GM21423 (cell line): ENCODE data around the gene ST6GAL2.

Experiments used
- ATAC-seq: cut with Tn5 transposase; IDR thresholded peaks from one replicate; pipeline ENCODE4 v1.9.1; 2021; ENCODE audit warnings: mild to moderate bottlenecking, moderate library complexity; ENCODE audit not compliant: unreplicated experiment

Gene ST6GAL2

DNA sequence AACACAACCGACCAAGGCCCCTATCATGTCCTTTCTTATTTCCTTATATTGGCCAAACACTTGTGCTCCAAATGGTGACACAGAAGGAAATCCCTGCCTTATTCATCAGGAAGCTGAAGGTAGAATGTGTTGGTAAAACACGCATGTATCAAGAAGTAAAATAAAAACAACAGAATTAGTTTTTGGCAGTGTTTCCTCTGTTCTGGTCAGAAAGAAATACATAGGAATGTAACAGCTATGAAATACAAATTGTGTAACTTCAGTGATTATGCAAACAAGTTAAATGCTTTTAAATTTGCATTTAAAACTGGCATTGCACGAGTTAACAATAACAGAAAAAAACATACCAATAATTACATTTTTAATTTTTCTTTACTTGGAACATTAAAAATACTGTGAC, 19.3 kb downstream of the ST6GAL2 start:
- ATAC-seq: no peak

DNA sequence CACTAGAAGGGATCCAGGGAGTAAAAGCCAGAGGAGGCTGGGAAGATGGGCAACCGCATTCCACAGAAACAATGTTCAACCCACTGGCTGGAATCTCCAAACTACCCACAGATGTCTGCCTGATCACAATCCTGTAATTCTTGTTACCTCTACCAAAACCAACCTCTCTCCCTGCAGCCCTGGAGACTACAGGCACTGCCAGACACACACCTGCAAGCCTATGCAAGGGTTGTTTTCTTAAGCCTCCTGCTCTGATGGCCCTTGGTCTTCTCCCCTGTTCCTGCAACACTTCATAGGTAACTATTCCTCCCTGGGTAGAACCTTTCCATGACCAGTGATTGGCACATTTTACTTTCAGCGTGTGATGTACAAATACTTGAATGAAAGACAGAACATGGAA, 21.9 kb downstream of the ST6GAL2 start:
- no peak for ATAC-seq

DNA sequence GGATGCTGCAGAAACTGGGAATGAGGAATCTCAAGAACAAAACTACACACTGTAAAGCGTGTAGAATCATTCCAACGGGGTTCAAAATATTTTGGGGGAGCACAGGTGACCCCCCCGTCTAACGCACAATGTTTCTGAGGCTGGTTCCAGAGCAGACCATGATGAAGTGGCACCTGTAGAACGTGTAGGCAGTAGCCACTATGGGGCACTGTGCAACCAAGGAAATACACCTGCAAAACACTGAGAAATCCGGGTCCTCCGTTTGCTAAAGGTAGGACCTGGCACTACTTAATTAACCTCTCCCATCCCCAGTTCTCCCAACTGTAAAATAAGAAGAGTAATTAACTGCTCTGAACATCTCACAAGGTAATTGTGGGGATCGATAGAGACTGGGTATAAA, 22.6 kb downstream of the ST6GAL2 start:
- ATAC-seq: no peak

DNA sequence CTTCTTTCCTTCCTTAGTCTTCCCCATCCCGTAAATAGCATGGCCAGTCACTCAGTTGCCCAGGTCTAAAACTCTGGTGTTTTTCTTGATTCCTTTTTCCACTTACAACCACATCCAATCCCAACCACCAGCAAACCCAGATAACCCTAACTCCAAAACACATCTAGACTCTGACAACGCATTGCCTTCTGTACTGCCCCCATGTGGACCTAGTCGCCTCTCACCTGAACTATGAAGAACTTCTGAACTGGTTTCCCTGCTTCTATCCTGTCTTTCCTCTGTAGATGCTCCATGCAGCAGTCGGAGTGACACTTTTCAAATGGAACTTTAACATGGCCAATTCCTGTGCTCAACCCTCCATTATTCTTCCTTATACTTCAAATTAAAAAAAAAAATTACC, 26.5 kb downstream of the ST6GAL2 start:
- no peak for ATAC-seq

- ATAC-seq: no peak
Observed at GRCh38 chr2:106858810-106859209, 27.2 kb downstream of the ST6GAL2 start.

DNA sequence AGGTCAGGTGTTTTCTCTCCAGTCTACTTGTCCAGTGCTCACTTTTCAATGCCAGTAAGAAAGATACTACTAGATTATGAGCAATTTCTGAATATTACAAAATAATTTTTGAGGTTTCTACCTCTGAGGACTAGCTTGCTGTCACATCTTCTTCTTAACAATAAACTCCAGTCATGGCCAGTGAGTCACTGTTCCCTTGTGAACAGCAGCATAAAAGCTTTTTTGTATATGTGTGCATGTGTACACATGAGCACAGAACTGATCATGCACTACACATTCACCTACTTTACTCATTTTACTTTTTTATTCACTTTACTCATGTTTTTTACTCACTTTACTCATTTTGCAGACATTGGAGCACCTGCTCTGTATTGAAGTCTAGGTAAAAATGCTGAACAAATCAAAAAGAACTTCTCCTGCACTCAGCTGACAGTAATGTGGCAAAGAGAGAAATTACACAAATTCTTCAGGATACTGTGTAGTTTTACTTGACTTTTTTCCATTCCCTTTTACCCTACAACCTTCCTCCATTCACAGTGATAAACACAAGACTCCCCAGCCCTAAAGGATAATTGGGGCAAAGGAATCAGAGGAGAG, 28.0 kb downstream of the ST6GAL2 start:
- ATAC-seq: no peak

- ATAC-seq: no peak
Observed at GRCh38 chr2:106853631-106854030, 32.3 kb downstream of the ST6GAL2 start.

GRCh38 chr2:106851881-106852501, 34.0 kb downstream of the ST6GAL2 start:
- no peak for ATAC-seq

GRCh38 chr2:106851087-106851874, 34.7 kb downstream of the ST6GAL2 start:
- no peak for ATAC-seq

GRCh38 chr2:106849253-106849652, 36.7 kb downstream of the ST6GAL2 start:
- ATAC-seq: no peak

- ATAC-seq: no peak
Observed at GRCh38 chr2:106847366-106847765, 38.6 kb downstream of the ST6GAL2 start.

DNA sequence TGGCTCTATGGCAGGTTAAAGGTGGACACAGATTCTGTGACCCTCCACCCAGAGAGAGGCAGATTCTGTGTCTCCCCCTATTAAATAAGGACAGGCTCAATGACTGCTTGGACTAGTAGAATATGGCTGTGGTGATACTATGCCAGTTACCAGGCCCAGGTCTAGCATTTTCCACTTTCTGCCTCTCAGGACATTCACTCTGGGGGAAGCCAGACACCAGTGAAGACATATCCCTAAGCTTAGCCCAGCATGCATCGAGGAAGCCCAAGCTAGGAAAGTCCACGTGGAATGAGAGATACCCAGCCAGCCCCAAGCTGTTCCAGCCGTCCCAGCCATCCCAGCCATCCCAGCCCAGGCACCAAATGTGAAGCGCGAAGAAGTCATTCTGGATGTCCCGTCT, 40.3 kb downstream of the ST6GAL2 start:
- ATAC-seq: no peak

DNA sequence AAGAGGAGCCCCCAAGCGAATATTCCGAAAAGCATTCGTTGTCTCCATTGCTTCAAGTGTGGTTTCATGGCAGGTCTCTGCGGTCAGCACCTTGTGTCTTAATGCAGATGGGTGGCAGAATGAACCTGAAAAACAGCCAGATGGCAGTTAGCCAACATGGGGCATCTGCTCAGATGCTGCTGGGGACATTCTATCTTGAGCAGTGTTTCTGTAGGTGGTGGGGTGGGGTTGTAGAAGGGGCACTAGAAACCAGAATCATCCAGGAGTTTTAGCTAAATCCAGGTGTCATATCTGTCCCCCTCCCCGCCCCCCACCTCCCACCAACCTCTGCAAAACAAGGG, 42.1 kb downstream of the ST6GAL2 start:
- no peak for ATAC-seq

DNA sequence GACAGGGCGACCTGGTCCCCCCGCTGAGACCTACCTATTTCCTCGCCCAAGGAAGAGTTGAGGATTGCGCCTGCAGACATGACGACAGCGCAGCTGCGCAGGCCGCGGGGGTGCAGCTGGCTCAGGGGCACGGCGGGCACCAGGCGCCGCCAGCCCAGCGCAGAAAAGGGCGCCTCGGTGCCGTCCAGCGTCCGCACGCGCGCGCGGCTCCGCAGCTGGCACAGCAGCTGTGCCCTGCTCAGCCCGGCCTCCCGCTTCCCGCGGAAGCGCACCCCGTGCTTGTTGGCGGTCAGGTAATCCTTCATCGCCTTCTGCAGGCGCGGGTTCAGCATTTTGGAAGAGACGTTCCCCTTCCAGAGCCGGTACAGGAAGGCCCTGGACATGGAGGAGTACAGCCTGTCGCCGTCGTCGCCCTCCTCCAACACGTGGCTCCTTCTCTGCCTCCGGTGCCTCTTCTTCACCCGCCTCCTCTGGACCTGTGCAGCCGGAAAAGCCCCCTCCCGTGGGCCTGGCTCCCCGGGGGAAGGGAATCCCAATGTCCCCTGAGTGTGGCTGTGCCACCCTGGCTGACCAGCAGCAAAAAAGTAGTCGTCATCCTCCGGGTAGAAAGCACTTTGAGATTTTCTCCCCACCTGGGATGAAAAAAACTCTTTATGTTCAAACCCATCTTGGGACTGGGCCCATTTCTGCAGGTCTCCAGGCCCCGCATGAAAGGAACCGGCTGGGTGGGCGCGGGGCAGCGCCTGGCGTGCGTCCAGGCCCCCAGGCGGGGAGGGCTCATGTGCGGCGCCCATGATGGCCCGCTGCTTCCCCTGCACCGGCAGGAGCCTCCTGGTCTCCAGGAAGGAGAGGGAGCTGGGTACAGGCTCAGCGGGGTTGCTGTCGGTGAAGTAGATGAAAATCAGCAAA, 42.7 kb downstream of the ST6GAL2 start:
- ATAC-seq: no peak

DNA sequence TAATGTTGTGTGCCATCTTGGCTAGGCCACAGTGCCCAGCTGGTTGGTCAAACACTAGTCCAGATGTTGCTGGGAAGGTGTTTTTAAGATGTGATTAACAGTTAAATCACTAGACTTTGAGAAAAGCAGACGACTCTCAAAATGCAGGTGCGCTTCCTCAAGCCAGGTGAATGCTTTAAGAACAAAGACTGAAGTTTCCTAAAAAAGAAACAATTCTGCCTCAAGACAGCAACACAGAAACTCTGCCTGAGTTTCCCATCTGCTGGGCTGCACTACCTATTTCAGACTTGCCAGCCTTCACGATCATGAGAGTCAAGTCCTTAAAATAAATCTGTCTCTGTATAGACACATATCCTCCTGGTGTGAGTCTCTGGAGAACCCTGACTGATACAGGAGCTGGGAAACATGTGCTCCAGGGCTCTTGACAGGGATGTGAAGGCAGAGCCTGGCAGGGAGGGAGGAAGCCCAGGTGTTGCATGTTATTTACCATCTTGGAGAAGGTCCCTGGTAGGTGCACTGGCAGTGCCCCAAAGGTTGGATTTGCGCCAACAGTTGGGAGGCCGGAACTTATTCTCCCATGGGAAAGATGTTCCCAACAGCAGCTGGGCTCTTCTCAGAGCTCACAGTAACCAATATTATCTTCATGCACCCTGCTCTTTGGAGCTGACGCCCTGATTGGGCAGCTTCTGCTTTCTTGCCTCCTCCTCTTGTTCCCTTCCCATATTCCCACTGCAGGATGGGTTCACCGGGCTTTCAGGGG, 43.9 kb downstream of the ST6GAL2 start:
- ATAC-seq: no peak

GRCh38 chr2:106840818-106841217, 45.1 kb downstream of the ST6GAL2 start:
- no peak for ATAC-seq

DNA sequence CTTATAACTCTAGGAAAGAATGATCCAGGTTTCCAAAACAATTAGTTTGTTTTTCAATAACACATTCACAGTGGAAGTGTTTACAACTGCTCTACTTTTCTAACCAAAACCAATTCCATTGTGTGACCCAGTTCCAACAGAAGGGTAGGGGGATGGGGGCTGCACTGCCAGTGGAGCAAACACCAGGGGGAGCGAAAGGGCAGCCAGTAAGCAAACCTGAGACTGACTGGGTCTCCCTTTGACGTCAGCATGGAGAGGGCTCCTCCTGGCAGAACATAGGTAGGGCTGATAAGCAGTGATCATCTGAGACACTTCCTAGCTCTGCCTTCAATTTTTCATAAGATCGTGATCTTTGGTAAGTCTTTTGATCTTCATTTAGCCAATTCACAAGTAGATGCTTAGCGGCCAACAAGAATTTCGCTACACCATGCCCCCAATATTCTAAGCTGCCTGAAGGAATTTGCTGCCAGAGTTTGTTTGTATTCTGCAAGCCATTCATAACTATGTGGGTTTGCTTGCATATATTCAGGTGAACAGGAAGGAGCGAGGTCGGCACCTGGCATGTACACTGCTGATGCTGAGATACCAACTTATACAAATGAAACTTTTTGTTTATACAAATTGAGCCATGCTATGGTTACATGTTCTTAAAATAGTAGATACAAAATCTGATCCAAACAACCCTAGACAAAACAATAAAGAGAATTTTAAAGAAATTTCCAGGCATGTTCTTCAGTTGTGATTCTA, 45.9 kb downstream of the ST6GAL2 start:
- ATAC-seq: no peak

DNA sequence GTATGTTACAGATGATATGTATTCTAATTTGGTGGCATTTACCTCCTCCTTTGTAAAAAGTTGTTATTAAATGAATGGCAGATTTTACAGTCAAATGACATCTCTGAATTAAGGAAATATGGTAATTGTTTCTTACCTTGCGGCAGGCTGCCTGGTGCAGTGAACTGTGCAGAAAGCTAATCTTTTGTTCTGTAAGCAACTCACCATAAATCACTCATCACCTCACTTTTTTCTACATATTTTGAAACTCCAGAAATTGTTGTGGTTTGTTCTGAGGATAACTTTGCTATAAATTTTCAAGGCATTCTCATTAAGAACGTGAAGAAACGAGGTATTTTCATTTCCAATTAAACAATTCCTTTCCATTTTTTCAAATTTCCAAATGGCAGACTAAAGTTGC, 52.7 kb downstream of the ST6GAL2 start:
- ATAC-seq: no peak

DNA sequence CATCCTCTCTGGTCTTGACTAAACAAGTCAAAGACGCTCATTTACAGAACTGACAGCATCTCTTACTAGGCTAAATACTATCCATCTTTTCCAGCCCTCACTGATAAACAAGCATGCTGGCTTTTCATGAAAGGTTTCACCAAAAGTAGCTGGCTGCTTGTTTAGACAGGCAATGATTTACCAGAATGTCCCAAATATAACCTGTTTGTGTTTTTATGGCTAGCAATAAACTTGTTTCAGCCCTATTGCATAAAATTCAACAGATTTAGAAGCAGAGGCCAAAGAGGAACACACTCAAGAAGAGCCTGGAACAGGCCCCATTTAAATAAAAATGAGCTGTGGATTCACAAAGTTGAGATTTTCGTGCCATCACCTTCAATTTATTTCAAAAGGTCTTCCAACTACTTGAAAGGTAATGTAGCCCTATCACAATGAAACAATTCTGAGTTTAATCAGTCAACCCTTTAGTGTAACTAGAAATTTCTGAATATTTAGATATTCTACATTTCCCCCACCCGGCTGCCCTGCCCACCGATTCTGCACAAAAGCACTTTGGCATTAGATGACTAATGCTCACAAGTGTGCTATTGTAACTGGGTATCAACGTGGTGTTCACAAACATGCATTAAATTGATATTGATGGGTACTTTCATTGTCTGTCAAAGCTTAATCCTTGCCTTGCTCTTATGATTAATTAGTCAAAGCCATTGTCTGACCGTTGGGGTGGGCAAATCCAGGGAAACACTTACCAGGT, 54.0 kb downstream of the ST6GAL2 start:
- no peak for ATAC-seq
